Measurements from ENCODE around the gene AKT3. TPM values are rescaled to one million over a fixed set of nuclear protein-coding genes. Genes with fewer than 3 reads are reported as not detected.

Gene AKT3
- total and polyA plus RNA-seq, 2 experiments from 2014 or later: 4.5 to 18.5 TPM

DNA sequence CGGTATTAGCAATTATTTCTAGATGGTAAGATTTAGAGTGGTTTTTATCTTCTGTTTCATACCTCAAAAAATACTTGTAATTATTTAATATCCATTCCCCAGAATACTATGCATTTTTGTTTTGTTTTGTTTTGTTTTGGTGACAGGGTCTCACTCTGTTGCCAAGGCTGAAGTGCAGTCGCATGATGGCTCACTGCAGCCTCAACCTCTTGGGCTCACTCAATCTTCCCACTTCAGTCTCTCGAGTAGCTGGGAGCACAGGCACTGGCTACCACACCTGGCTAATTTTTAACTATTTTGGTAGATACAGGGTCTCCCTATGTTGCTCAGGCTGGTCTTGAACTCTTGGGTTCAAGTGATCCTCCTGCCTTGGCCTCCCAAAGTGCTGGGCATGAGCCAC lies 252.7 kb downstream of the AKT3 start:
- DNase-seq (ENCODE audit: low spot score) (no peak), ATAC-seq (no peak)
- Histone ChIP-seq H3K27ac (ENCODE audit: low read depth) (no peak overlapping the region), H3K4me1 (ENCODE audit: insufficient read depth) (no peaks in the 10 kb centered on the region), H3K9me2 (ENCODE audit: insufficient read depth) (no peaks in the 10 kb centered on the region), H3K4me3 (no peak overlapping the region), H3K36me3 (ENCODE audit: insufficient read depth) (no peaks in the 10 kb centered on the region), H3F3A (replicated peaks; ENCODE audit: low read depth) (no peaks in the 10 kb centered on the region), H2AFZ (no peak overlapping the region), H3K79me2 (replicated peaks; ENCODE audit: insufficient read depth) (no peaks in the 10 kb centered on the region), H3K27me3 (ENCODE audit: insufficient read depth) (no peaks in the 10 kb centered on the region), H3K4me2 (no peak overlapping the region), H4K20me1 (replicated peaks; ENCODE audit: insufficient read depth) (no peaks in the 10 kb centered on the region)
- peaks cover 9% of the 10 kb centered on the region; the same call in 2 of the 3 replicates for H3K36me3 Mint-ChIP-seq (ENCODE audit: low read depth)
- no peaks in the 10 kb centered on the region for H3K27me3 Mint-ChIP-seq (ENCODE audit: insufficient read depth, low read depth, poor library complexity)
- no peak overlapping the region for H3K27ac Mint-ChIP-seq
- H3K4me3 Mint-ChIP-seq: no peak overlapping the region
- TF ChIP-seq EZH2 (IDR thresholded peaks at IDR 0.05; ENCODE audit: low read depth, unreplicated experiment) (no peak), EZH2phosphoT487 (IDR thresholded peaks at IDR 0.05; ENCODE audit: unreplicated experiment) (no peak), CREB1 (CRISPR knock-in tag; IDR thresholded peaks at IDR 0.05; ENCODE audit: low read depth) (no peak), POLR2AphosphoS5 (IDR thresholded peaks at IDR 0.05; ENCODE audit: low read depth) (no peak), STAT1 (IDR thresholded peaks at IDR 0.05; ENCODE audit: unreplicated experiment) (no peak), JUNB (IDR thresholded peaks at IDR 0.05; ENCODE audit: unreplicated experiment) (no peak), ZNF114 (CRISPR knock-in tag; IDR thresholded peaks at IDR 0.05) (no peak), NANOG (IDR thresholded peaks at IDR 0.05; ENCODE audit: borderline replicate concordance) (no peak), ZNF331 (CRISPR knock-in tag; IDR thresholded peaks at IDR 0.05; ENCODE audit: low read depth) (no peak)
- TF ChIP-seq, protein P1, sequence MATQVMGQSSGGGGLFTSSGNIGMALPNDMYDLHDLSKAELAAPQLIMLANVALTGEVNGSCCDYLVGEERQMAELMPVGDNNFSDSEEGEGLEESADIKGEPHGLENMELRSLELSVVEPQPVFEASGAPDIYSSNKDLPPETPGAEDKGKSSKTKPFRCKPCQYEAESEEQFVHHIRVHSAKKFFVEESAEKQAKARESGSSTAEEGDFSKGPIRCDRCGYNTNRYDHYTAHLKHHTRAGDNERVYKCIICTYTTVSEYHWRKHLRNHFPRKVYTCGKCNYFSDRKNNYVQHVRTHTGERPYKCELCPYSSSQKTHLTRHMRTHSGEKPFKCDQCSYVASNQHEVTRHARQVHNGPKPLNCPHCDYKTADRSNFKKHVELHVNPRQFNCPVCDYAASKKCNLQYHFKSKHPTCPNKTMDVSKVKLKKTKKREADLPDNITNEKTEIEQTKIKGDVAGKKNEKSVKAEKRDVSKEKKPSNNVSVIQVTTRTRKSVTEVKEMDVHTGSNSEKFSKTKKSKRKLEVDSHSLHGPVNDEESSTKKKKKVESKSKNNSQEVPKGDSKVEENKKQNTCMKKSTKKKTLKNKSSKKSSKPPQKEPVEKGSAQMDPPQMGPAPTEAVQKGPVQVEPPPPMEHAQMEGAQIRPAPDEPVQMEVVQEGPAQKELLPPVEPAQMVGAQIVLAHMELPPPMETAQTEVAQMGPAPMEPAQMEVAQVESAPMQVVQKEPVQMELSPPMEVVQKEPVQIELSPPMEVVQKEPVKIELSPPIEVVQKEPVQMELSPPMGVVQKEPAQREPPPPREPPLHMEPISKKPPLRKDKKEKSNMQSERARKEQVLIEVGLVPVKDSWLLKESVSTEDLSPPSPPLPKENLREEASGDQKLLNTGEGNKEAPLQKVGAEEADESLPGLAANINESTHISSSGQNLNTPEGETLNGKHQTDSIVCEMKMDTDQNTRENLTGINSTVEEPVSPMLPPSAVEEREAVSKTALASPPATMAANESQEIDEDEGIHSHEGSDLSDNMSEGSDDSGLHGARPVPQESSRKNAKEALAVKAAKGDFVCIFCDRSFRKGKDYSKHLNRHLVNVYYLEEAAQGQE (IDR thresholded peaks at IDR 0.05; ENCODE audit: unreplicated experiment): no peak
- TF ChIP-seq, protein P2, sequence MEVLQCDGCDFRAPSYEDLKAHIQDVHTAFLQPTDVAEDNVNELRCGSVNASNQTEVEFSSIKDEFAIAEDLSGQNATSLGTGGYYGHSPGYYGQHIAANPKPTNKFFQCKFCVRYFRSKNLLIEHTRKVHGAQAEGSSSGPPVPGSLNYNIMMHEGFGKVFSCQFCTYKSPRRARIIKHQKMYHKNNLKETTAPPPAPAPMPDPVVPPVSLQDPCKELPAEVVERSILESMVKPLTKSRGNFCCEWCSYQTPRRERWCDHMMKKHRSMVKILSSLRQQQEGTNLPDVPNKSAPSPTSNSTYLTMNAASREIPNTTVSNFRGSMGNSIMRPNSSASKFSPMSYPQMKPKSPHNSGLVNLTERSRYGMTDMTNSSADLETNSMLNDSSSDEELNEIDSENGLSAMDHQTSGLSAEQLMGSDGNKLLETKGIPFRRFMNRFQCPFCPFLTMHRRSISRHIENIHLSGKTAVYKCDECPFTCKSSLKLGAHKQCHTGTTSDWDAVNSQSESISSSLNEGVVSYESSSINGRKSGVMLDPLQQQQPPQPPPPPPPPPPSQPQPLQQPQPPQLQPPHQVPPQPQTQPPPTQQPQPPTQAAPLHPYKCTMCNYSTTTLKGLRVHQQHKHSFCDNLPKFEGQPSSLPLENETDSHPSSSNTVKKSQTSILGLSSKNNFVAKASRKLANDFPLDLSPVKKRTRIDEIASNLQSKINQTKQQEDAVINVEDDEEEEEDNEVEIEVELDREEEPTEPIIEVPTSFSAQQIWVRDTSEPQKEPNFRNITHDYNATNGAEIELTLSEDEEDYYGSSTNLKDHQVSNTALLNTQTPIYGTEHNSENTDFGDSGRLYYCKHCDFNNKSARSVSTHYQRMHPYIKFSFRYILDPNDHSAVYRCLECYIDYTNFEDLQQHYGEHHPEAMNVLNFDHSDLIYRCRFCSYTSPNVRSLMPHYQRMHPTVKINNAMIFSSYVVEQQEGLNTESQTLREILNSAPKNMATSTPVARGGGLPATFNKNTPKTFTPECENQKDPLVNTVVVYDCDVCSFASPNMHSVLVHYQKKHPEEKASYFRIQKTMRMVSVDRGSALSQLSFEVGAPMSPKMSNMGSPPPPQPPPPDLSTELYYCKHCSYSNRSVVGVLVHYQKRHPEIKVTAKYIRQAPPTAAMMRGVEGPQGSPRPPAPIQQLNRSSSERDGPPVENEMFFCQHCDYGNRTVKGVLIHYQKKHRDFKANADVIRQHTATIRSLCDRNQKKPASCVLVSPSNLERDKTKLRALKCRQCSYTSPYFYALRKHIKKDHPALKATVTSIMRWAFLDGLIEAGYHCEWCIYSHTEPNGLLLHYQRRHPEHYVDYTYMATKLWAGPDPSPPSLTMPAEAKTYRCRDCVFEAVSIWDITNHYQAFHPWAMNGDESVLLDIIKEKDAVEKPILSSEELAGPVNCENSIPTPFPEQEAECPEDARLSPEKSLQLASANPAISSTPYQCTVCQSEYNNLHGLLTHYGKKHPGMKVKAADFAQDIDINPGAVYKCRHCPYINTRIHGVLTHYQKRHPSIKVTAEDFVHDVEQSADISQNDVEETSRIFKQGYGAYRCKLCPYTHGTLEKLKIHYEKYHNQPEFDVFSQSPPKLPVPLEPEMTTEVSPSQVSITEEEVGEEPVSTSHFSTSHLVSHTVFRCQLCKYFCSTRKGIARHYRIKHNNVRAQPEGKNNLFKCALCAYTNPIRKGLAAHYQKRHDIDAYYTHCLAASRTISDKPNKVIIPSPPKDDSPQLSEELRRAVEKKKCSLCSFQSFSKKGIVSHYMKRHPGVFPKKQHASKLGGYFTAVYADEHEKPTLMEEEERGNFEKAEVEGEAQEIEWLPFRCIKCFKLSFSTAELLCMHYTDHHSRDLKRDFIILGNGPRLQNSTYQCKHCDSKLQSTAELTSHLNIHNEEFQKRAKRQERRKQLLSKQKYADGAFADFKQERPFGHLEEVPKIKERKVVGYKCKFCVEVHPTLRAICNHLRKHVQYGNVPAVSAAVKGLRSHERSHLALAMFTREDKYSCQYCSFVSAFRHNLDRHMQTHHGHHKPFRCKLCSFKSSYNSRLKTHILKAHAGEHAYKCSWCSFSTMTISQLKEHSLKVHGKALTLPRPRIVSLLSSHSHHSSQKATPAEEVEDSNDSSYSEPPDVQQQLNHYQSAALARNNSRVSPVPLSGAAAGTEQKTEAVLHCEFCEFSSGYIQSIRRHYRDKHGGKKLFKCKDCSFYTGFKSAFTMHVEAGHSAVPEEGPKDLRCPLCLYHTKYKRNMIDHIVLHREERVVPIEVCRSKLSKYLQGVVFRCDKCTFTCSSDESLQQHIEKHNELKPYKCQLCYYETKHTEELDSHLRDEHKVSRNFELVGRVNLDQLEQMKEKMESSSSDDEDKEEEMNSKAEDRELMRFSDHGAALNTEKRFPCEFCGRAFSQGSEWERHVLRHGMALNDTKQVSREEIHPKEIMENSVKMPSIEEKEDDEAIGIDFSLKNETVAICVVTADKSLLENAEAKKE (CRISPR knock-in tag; IDR thresholded peaks at IDR 0.05): no peak
- TF ChIP-seq, protein P3, sequence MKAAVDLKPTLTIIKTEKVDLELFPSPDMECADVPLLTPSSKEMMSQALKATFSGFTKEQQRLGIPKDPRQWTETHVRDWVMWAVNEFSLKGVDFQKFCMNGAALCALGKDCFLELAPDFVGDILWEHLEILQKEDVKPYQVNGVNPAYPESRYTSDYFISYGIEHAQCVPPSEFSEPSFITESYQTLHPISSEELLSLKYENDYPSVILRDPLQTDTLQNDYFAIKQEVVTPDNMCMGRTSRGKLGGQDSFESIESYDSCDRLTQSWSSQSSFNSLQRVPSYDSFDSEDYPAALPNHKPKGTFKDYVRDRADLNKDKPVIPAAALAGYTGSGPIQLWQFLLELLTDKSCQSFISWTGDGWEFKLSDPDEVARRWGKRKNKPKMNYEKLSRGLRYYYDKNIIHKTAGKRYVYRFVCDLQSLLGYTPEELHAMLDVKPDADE (IDR thresholded peaks at IDR 0.05): no peak
- H3K9me3 Mint-ChIP-seq: peaks cover 6% of the 10 kb centered on the region; the same call in 2 of the 3 replicates
- no peaks in the 10 kb centered on the region for H3K4me1 Mint-ChIP-seq

Measured in GM23338 (cell line).